Stimulated activated CD8-positive, alpha-beta memory T cell treated with anti-CD3 and anti-CD28 coated beads, Interleukin-7, amount 100 ng/mL, for 1 hour (primary cell): ENCODE data around the gene PPM1B.
A peak's percentile ranks its signal among the peaks of the same experiment; 100 is the strongest.
"Not testable (repeated sequence)": the region's sequence is repeated elsewhere in the genome, so short reads cannot be mapped to it uniquely, and the experiment has no call there.

ENCODE experiments used
- DNase-seq, 2 donors: peaks; one replicate each; pipeline ENCODE4 v3.0.0-alpha.2; 2020; ENCODE audit warnings: low read depth in 2 of 2

Gene PPM1B

DNA sequence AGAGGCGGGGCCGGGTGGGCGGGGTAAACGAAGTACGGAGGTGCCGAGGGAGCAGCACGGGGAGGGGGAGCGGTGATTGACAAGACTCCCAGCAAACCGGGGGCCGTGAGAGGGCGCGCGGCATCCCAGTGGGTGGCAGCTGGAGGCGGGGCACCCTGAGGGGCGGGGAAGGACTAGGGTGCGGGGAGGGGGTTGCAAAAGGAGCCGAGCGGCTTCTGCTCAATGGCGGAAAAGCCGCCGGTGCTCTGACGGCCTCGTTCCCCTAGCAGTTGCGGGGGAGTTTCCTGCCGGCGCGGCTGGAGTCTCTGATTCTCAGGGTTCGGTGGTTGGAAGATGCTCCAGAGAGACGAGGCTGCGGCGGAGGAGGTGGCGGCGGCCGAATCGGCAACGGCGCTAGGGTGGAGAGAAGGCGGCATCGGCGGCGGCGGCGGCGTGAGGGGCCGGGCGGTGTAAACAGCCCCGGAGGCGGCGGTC is at the start of gene PPM1B:
PPM1B (plus strand) TSS at position 195 of the 474 bp plus-strand sequence. CDS start 32,325 bp downstream, outside the sequence.
- peak; percentile 97 to 99 for DNase-seq

DNA sequence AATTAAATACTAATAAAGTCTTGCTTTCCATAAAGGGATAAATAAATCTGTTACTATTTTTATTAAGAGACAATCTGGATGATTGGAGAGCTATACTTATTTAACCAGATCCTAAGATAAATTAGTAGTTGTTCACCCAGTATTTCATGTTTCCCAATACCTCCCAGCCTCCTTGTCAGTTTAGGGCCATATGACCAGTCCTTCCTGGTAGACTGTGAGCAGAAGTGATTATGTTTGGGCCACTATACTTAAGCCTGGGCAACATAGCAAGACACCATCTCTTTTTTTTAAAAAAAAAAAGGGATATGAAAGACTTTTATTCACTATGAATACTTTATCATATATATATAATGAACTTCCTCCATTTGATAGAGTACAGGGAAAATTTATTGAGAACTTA is 48.8 kb upstream of the PPM1B start:
- no peak for DNase-seq

DNA sequence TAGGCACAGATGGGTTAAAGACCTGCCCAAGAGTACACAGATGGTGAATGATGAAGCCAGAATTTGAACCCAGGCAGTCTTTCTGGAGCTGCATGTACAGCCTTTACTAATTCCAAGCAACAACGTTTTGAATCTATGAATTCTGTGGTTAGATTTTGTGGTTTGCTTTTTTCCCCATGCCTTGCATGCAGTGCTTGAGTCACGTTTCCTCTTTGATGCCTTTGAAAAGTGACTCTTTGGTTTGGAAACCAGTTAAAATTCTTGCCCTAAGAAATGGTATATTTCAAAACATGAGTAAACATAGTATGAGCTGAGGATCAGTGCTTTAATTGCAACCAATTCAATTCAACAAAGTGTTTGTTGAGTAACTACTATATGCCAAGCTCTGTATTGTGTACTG is 48.2 kb upstream of the PPM1B start:
- no peak for DNase-seq

DNA sequence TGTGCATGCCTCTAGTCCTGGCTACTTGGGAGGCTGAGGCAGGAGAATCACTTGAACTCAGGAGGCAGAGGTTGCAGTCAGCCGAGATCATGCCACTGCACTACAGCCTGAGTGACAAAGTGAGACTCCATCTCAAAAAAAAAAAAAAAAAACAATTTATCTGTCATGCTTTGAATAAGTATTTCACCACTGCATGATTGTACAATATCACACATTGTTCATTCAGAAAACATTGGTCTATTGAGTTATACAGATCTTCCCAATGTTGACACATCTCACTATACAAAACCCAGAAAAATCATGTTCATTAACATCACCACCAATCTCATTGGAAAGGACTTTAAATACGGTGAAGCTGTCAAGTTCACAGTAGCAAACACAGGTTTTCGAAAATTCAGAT is 46.8 kb upstream of the PPM1B start:
- no peak for DNase-seq

DNA sequence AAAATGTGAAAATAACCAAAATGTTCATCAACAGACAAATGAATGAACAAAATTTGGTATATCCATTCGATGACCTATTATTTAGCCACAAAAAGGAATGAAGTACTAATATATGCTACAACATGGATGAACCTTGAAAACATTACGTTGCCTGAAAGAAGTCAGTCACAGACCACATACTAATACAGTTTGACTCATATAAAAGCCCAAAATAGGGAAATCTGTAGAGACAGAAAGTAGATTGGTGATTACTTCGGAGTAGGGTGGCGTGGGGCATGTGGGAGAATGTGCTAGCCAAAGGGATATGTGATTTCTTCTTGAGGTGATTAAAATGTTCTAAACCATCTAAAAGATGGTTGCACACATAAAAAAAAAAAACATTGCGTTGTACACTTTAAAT is 44.2 kb upstream of the PPM1B start:
- no peak for DNase-seq

DNA sequence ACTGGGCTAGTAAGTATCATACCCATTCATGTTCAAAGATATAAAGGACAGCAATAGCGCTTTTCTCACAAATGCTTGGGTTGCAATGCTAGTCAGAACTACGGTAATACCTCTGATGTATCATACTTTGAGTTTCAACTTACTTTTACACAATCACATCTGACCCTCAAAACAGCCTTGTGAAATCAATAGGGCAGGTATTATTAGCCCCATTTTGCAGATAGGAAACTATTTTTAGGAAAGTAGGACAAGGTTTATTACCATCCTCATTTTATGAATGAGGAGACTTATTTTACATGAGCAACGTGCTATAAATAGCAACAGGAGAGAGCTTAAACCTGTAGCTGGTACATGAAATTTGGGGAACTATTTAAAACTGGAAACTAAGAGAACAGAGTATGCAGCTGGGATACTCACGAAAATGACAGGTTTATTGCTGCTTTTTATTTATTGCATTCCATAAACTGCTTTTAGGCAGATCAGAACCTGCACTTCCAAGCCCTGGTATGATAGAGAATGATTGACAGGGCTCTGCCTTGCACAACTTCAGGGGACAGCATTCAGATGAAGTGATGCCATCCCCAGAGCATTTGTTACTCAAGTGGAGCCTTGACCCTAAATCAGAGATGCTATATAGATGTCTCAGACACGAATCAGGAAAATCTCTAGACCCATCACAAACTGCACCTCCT is 42.4 kb upstream of the PPM1B start:
- DNase-seq, result no peak

DNA sequence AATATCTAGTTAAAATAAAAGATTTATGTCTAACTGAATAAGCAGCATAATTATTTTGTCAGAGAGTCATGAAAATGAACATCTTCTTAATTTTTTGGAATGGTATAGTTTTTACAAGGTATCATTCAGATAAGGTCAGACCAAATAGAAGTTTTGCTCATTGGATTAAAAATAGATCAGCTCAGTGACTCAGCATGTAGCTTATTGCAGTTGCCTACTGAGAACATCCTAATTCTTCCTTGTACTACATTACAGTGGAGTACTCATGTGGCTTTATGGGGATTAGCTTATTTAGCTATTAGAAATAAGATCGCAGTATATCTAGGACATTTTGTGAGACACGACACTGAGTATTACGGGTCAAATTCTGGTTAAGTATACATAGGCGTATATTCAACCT is 38.2 kb upstream of the PPM1B start:
- DNase-seq, result no peak

DNA sequence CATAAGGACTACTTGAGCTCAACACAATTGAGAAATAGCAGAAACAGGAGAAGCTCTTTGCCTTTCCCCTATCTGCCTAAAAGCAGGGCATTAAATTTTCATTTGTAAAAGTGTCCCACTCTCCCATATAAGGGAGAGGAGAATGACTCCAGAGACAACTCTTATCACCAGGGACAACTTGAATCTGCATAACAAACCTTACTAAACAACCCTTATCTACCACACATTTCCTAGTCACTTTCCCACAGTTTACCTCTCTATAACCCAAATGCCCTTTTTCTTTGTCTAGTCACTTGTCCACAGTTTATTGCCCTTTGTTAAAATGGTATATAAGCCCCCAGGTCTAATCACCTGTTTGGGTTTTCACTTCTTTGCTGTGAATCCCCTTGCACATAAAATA is 37.5 kb upstream of the PPM1B start:
- DNase-seq, result no peak

DNA sequence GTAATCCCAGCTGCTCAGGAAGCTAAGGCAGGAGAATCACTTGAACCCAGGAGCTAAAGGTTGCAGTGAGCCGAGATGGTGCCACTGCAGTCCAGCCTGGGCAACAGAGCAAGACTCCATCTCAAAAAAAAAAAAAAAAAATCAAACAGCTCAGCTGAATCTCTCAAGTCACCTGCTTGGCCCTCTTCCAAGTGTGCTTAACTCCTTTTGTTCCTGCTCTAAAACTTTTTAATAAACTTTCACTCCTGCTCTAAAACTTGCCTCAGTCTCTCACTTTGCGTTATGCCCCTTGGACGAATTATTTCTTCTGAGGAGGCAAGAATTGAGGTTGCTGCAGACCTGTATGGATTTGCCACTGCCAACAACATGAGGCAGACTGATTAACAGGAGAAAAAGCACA is 35.1 kb upstream of the PPM1B start:
- DNase-seq, result not testable (repeated sequence)

DNA sequence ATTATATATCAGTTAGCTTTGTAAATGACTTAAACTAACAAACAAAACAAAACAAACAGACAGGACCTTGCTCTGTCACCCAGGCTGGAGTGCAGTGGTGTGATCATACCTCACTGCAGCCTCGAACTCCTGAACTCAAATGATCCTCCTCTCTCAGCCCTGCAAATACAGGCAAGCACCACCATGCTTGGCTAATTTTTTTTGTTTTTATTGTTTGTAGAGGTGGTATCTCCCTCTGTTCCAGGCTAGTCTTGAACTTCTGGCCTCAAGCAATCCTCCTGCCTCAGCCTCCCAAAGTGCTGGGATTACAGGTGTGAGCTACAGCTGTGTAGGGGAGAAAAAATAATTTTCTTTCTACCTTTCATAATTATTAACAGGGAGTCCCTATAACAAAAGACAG is 33.8 kb upstream of the PPM1B start:
- DNase-seq, result no peak

DNA sequence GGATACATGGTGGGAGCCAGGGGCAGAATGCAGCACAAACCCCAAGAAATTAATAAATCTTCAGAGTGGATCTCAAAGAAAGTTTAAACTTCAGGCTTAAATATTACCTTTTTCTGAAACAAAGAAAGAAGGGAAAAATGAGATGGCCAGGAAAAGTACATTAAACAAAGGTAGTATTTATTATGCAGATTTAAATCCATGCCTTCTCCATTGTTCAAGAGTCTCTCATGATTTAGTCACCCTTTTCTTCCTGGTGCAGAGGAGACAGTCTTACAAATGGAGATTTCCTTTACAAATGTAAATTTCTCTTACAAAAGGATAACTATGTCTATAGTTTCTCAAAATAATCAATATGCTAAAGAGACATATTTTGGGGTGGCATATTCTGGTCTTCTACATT is 33.4 kb upstream of the PPM1B start:
- DNase-seq, result no peak

DNA sequence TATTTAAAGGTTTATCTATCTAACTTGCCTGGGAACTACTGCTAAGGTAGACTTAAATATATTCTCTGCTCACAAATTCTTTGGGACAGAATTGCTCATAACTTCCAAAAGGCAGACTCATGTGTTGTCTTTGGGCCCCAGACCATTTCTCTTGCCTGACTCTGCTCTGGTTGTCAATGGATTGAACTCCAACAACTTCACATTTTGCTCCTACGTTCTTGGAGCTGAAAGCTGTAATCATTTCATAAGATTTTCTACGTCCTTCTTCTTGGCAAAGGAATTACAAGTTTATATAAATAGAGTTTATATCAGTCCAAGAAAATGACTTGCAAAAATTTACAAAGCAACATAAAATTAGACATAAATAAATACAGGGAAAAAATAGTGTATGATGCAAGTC is 32.9 kb upstream of the PPM1B start:
- DNase-seq, result no peak

DNA sequence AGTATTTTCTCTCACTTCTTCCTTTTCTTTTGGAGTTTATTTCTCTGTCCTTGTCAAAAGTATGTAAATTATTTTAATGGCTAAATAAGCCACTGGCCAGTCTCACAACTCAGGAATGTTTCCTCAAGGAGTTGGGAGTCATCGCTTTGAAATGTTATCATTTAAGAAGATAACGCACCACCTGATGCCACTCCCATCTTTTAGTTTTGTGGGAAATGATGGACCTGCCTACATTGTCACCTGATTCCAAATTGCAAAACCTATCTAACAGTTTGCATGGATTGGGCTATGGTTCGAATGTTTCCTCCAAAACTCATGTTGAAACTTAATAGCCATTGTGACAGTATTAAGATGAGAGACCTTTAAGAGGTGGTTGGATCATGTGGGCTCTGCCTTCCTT is 32.4 kb upstream of the PPM1B start:
- no peak for DNase-seq

DNA sequence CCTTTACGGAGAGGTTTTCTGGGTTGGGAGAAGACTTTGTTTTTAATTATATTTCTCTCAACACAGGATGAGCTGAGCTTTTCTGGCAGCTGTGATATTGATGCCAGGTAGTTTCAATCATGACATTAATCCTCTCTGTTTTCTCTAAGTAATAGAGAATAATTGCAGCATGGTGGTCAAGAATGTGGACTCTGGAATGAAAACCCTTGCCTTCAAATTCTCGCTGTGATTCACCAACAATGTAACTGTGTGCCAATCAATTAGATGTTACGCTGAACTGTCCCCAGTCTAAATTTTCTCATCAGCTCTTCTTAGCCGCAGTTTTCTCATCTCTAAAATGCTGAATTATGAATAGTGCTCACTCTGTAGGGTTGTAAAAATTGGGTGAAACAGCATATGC is 31.6 kb upstream of the PPM1B start:
- DNase-seq, result no peak

DNA sequence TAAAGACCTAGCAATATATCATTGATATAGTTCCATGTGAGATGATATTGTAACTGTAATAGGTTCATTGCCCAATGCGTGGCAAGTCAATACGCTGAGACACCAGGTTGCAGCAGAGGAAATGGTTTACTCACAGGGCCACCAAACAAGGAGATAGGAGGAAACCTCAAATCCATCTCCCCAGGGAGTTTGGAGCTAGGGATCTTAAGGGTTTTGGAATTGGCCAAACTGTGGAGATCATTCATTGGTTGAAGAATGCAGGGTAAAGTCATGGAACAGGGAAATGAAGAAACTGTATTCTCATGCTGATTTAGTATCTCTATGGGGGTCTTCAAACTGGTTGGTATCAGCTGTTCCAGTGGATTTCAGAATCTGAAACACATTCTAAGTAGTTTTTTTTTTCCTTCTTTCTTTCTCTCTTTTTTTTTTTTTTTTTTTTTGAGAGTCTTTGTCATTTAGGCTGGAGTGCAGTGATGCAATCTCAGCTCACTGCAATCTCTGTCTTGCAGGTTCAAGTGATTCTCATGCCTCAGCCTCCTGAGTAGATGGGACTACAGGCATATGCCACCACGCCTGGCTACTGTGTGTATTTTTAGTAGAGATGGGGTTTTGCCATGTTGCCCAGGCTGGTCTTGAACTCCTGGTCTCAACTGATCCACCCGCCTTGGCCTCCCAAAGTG is 30.7 kb upstream of the PPM1B start:
- DNase-seq, result no peak

DNA sequence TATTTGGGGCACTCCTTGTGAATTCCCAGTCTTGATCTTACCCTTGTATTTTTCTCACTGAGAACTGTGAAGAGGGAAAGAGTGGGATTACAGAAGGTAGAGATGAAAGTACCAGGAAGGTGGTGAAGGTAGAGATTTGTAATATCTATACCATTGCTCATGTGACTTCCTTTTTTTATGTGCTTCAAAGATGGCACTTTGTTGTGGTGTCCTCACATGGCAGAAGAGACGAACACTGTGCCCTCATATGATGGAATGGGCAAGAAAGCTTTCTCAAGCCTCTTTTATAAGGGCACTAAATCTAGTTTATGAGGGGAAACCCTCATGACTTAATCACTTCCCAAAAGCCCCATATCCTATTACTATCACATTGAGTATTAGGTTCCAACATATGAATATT is 28.9 kb upstream of the PPM1B start:
- DNase-seq, result no peak

DNA sequence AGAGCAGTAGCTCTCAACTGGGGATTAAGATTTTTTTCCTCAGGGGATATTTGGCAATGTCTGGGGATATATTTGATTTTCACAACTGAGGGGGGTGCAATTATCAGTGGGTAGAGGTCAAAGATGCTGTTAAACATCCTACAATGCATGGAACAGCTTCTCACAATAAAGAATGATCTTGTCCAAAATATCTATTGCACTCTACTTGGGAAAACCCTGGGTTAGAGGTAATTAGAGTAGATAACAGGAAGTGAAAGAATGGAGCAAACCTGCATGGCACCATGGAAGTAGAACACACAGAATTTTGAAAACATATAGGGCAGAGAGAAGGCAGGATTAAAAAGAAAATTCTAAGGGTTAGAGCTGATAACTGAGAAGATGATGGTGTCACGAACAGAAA is 26.4 kb upstream of the PPM1B start:
- DNase-seq, result no peak

DNA sequence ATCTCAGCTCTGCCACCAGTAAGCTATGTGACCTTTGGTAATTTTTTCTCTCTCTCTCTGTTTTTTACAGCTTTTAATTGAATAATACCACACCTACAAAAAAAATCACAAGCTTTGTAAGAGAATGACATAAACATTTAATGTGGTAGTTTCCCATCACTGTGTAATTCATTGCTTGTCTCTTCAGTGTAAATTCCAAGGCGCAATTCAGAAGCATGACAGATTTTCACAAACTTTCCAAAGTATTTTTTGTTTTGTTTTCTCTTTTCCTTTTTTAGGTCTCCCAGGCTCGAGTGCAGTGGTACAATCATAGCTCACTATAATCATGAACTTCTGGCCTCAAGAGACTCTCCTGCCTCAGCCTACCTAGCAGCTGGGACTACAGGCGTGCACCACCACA is 25.0 kb upstream of the PPM1B start:
- no peak for DNase-seq

DNA sequence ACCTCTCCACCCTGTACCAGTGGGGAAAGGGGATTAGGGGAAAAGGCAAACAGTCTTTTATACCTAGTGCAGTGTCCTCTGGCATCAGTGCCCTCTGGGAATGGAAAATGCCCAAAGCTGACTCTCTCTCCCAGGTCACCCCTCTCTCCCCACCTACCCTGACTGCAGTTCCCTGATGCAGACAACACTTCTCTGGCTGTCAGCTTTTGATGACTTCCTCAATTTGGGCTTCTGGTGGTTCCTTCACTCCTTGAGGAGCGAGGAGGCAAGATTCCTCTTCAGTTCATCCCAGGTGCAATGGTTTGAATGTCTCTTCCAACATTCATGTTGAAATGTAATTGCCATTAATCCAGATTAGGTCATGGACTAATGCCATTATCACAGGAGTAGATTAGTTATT is 19.7 kb upstream of the PPM1B start:
- no peak for DNase-seq

DNA sequence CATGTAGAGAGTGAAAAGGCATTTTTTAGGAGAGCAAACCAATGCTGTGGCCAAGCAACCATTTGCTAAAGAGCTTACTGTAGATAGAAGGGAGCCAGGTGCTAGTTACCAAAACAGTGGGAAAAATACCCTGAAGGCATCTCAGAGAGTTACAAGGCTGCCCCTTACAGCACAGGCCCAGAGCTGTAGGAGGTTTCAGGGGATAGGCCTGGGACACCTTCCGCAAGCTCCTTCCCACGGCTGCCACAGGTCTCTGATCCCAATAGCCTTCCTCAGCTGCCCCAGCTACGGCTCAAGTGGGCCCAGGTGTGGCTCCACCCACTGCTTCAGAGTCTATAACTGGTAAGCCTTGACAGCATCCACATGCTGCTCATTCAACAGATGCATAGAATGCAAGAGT is 18.2 kb upstream of the PPM1B start:
- no peak for DNase-seq

DNA sequence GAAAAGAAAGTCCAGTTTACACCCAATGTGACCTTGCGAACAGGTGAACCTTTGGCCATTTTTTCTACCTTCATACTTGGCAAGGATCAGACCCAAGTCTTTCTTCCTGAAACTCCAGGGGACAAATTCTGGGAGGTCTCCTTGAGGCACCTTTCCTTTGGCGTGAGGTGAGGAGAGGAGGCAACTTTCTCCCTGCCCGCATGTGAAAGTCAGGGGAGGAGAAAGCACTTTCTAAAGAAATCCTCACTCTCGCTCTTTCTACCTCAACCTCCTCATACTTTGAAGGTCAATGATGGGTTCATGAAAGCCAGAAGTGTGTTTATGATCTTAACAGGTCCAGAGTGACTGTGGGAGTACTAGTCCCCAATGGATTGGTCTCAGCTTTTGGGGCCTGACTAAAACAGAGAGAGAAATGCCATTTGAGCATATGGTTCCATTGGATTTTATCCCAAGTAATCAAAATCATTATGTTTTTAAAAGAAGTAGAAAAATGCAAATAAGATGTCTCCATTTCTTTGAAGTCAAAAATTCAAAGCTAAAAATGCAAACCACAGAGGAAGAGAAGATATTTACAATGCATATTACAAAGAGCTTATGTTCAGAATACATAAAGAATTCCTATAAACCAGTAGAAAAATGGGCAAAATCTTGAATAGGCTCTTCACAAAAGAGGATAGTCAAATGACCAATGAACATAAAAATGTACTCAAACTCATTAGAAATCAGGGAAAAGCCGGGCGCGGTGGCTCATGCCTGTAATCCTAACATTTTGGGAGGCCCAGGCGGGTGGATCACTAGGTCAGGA is 15.6 kb upstream of the PPM1B start:
- no peak for DNase-seq

DNA sequence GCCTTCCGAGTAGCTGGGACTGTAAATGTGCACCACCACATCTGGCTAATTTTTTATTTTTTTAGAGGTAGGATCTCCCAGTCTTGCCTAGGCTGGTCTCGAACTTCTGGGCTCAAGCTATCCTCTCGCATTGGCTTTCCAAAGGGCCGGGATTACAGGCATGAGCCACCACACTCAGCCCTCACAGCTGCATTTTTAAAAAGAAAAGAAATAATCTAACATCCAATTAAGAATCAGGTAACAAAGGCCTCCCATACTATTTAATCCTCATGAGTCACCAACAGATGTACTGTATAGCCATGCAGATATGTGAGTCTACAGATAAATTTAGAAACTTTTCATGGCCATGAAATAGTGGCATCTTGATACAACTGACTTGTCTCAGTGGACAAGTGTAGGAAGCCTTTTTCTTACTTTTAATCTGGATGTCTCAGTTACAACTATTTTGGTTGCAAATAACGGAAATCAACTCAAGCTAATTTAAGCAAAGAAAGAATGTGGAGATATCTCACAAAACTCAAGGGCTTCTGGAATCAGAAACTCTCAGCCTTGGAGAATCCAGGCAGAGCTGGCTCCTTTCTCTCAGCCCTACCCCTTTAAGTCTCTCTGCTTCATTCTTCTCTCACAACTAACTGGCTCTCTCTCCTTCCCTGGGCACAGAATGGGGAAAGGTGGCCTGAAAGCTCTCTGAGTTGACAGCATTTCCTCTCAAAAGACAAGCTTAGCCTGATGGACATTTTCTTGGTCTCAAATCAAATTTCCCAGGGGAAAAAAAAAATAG is 12.8 kb upstream of the PPM1B start:
- no peak for DNase-seq
